Chondrocyte (in vitro differentiated cells): ENCODE data around the gene OR10A3. TPM values are rescaled to one million over a fixed set of nuclear protein-coding genes. Genes with fewer than 3 reads are reported as not detected.

Experiments used
- DNase-seq: peaks from one replicate; pipeline ENCODE4 v3.0.0; 2021; ENCODE audit warnings: mixed read lengths, low spot score
- H3K27ac Mint-ChIP-seq: one replicate; pipeline ENCODE4 v1.8.0; 2021; ENCODE audit warnings: mild to moderate bottlenecking, moderate library complexity, mixed read lengths; ENCODE audit not compliant: unreplicated experiment
- H3K27me3 Mint-ChIP-seq: 2 replicates; pipeline ENCODE4 v1.8.0; 2021; ENCODE audit warnings: low read depth, mixed read lengths
- H3K36me3 Mint-ChIP-seq: 2 replicates; pipeline ENCODE4 v1.8.0; 2021; ENCODE audit warnings: low read depth, mixed read lengths
- H3K4me1 Mint-ChIP-seq: 2 replicates; pipeline ENCODE4 v1.8.0; 2021; ENCODE audit warnings: low read depth, mild to moderate bottlenecking, mixed read lengths
- H3K4me3 Mint-ChIP-seq: one replicate; pipeline ENCODE4 v1.8.0; 2021; ENCODE audit warnings: mild to moderate bottlenecking, moderate library complexity, mixed read lengths; ENCODE audit not compliant: unreplicated experiment
- H3K9me3 Mint-ChIP-seq: 2 replicates; pipeline ENCODE4 v1.8.0; 2021; ENCODE audit warnings: low read depth, mixed read lengths
- CTCF ChIP-seq: fragments of 200-600 bp; sonication (generic); IDR thresholded peaks from 2 replicates; pipeline ENCODE4 v1.5.0; 2021; ENCODE audit warnings: antibody characterized with exemption, mild to moderate bottlenecking, moderate library complexity
- total RNA-seq: library from RNA; stranded (reverse); gene quantifications from 3 replicates; pipeline ENCODE4 v1.2.1, GENCODE V29; 2021

The OR10A3 gene
- total RNA-seq, 1 donor from 2014 or later, result not detected

GRCh38 chr11:7981619-7982157, 40.2 kb upstream of the OR10A3 start:
- Mint-ChIP-seq H3K27ac (no peak overlapping the region), H3K9me3 (no peaks in the 10 kb centered on the region), H3K4me3 (no peak overlapping the region), H3K4me1 (peaks cover 33% of the 10 kb centered on the region), H3K36me3 (no peaks in the 10 kb centered on the region), H3K27me3 (no peaks in the 10 kb centered on the region)
- no peak for TF ChIP-seq CTCF
- DNase-seq, result no peak

DNA sequence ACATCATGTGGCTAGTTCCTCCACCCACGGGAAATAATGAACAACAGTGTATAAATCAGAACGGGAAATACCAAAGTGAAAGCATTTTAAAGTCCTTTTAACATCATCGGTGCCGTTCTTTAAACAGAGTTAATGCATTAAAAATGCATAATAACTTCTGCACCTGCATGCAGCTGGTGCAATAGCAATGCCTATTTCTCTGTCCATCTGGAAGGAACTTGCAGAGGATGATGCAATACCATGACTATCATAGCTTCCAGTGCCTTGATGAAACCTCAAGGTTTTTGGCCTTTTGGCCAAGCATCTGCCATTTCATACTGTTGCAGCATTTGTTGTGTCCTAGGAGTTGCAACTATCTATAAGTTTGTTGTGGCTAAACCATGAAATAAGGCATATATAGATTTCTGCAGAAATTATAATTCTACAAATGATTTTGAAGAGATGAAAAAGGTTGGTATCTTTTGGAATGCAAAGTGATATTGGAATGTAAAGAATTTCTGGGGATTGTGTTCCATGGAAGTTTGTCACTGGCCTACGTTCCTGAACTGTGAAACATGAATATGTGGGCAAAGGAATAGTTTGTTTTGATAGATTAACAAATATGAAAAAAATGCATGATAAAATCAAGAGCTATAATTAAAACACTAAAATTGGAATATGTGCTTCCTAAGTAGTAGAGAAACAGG, 35.9 kb upstream of the OR10A3 start:
- Mint-ChIP-seq H3K9me3 (no peaks in the 10 kb centered on the region), H3K36me3 (no peaks in the 10 kb centered on the region), H3K4me1 (peaks cover 49% of the 10 kb centered on the region), H3K4me3 (peak overlapping the region; percentile 46), H3K27ac (peak overlapping the region; percentile 86), H3K27me3 (no peaks in the 10 kb centered on the region)
- TF ChIP-seq CTCF, result no peak
- no peak for DNase-seq

DNA sequence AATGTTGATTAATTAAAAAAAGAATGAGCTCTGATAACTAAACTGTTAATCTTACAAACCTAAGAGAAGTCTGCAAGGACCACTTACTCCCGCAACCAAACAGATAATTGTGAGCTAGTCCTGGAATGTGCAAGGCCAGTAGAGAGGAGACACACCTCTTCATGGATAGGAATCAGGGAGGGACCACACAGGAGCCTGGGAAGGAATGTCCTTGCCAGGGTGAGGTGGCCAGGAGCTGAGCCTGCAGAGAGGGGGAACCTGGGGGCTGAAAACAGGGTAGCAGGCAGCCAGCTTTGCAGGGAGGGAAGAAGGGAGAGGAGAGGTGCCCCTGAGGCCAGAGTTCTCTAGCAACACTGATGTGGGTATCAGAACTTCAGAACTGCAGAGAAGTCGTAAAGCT, 33.2 kb upstream of the OR10A3 start:
- no peak for DNase-seq
- H3K4me1 Mint-ChIP-seq, result peaks cover 63% of the 10 kb centered on the region

GRCh38 chr11:7973011-7973410, 31.5 kb upstream of the OR10A3 start:
- no peak for TF ChIP-seq CTCF
- H3K36me3 Mint-ChIP-seq, result no peaks in the 10 kb centered on the region
- no peaks in the 10 kb centered on the region for H3K27me3 Mint-ChIP-seq
- peaks cover 73% of the 10 kb centered on the region for H3K4me1 Mint-ChIP-seq
- peak overlapping the region; percentile 70 for H3K27ac Mint-ChIP-seq
- H3K4me3 Mint-ChIP-seq, result no peak overlapping the region
- DNase-seq, result no peak
- no peaks in the 10 kb centered on the region for H3K9me3 Mint-ChIP-seq

More for the DNA sequence above, 33.2 kb upstream of the OR10A3 start:
- Mint-ChIP-seq H3K27ac (peak overlapping the region; percentile 80), H3K9me3 (no peaks in the 10 kb centered on the region), H3K27me3 (no peaks in the 10 kb centered on the region), H3K4me3 (no peak overlapping the region), H3K36me3 (no peaks in the 10 kb centered on the region)
- TF ChIP-seq CTCF, result no peak

- Mint-ChIP-seq H3K27ac (no peak overlapping the region), H3K36me3 (no peaks in the 10 kb centered on the region), H3K9me3 (no peaks in the 10 kb centered on the region), H3K4me3 (no peak overlapping the region), H3K27me3 (no peaks in the 10 kb centered on the region), H3K4me1 (peaks cover 73% of the 10 kb centered on the region)
- no peak for DNase-seq
- no peak for TF ChIP-seq CTCF
Observed at GRCh38 chr11:7971846-7972245, 30.3 kb upstream of the OR10A3 start.
